ENCODE results near the gene HIVEP3.

The HIVEP3 gene

GRCh38 chr1:41592451-41593125, 326.1 kb downstream of the HIVEP3 start:
- Histone ChIP-seq H3K4me3 (ENCODE audit: low read depth, low read length, poor library complexity, severe bottlenecking) (no peak overlapping the region), H3F3A (ENCODE audit: insufficient read depth, low read length) (no peaks in the 10 kb centered on the region), H3K27ac (ENCODE audit: low read depth, low read length, poor library complexity, severe bottlenecking) (no peak overlapping the region), H2AFZ (ENCODE audit: low read length) (no peak overlapping the region), H3K27me3 (ENCODE audit: insufficient read depth, low read length) (no peaks in the 10 kb centered on the region), H3K9me3 (ENCODE audit: low read length) (no peaks in the 10 kb centered on the region), H3K79me2 (ENCODE audit: insufficient read depth, low read length) (no peaks in the 10 kb centered on the region), H3K9ac (ENCODE audit: low read length) (no peak overlapping the region), H4K20me1 (ENCODE audit: insufficient read depth, low read length) (no peaks in the 10 kb centered on the region), H3K4me2 (ENCODE audit: low read length) (no peak overlapping the region), H3K9me2 (ENCODE audit: low read depth, low read length) (no peaks in the 10 kb centered on the region), H3K36me3 (ENCODE audit: insufficient read depth, low read length) (peaks cover 4% of the 10 kb centered on the region; the same call in 1 of the 2 replicates), H3K4me1 (ENCODE audit: insufficient read depth, low read length, severe bottlenecking) (no peaks in the 10 kb centered on the region)
- no peak for TF ChIP-seq EZH2 (IDR thresholded peaks at IDR 0.05; ENCODE audit: borderline replicate concordance, low read length)

- Histone ChIP-seq H3K9me3 (ENCODE audit: low read length) (no peaks in the 10 kb centered on the region), H3F3A (ENCODE audit: insufficient read depth, low read length) (no peaks in the 10 kb centered on the region), H3K27ac (ENCODE audit: low read depth, low read length, poor library complexity, severe bottlenecking) (no peak overlapping the region), H3K9me2 (ENCODE audit: low read depth, low read length) (no peaks in the 10 kb centered on the region), H3K4me1 (ENCODE audit: insufficient read depth, low read length, severe bottlenecking) (no peaks in the 10 kb centered on the region), H4K20me1 (ENCODE audit: insufficient read depth, low read length) (no peaks in the 10 kb centered on the region), H3K36me3 (ENCODE audit: insufficient read depth, low read length) (peaks cover 4% of the 10 kb centered on the region; the same call in 1 of the 2 replicates), H3K9ac (ENCODE audit: low read length) (no peak overlapping the region), H3K4me3 (ENCODE audit: low read depth, low read length, poor library complexity, severe bottlenecking) (no peak overlapping the region), H3K27me3 (ENCODE audit: insufficient read depth, low read length) (no peaks in the 10 kb centered on the region), H2AFZ (ENCODE audit: low read length) (no peak overlapping the region), H3K79me2 (ENCODE audit: insufficient read depth, low read length) (no peaks in the 10 kb centered on the region), H3K4me2 (ENCODE audit: low read length) (no peak overlapping the region)
- no peak for TF ChIP-seq EZH2 (IDR thresholded peaks at IDR 0.05; ENCODE audit: borderline replicate concordance, low read length)
- TF ChIP-seq, protein P1, sequence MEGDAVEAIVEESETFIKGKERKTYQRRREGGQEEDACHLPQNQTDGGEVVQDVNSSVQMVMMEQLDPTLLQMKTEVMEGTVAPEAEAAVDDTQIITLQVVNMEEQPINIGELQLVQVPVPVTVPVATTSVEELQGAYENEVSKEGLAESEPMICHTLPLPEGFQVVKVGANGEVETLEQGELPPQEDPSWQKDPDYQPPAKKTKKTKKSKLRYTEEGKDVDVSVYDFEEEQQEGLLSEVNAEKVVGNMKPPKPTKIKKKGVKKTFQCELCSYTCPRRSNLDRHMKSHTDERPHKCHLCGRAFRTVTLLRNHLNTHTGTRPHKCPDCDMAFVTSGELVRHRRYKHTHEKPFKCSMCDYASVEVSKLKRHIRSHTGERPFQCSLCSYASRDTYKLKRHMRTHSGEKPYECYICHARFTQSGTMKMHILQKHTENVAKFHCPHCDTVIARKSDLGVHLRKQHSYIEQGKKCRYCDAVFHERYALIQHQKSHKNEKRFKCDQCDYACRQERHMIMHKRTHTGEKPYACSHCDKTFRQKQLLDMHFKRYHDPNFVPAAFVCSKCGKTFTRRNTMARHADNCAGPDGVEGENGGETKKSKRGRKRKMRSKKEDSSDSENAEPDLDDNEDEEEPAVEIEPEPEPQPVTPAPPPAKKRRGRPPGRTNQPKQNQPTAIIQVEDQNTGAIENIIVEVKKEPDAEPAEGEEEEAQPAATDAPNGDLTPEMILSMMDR (IDR thresholded peaks at IDR 0.05; ENCODE audit: low read length): no peak
These were observed 326.8 kb downstream of the HIVEP3 start for GRCh38 chr1:41591891-41592290.

DNA sequence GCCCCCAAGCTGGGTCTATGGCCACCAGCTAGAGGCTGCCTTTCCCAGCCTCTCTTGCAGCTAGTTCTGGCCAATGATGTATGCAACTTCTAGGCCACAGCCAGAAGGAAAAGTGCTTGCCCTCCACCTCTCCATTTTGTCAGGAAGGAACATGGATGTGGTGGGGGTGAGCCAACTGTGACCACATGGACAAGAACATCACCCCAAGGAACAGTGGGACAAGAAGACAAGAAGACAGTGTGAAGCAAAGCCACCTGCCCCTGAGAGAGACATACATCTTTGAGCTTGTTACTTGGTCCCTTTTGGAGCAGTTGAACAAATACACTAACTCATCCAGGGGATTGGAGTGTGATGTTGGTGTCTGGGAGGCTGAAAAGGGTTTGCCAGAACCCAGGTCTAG, 328.4 kb downstream of the HIVEP3 start:
- H3K4me2 ChIP-seq (ENCODE audit: low read length): no peak overlapping the region
- TF ChIP-seq, protein P1 (IDR thresholded peaks at IDR 0.05; ENCODE audit: low read length): no peak
- no peaks in the 10 kb centered on the region for H3K9me3 ChIP-seq (ENCODE audit: low read length)
- no peaks in the 10 kb centered on the region for H3K79me2 ChIP-seq (ENCODE audit: insufficient read depth, low read length)
- no peak overlapping the region for H2AFZ ChIP-seq (ENCODE audit: low read length)
- peaks cover 4% of the 10 kb centered on the region; the same call in 1 of the 2 replicates for H3K36me3 ChIP-seq (ENCODE audit: insufficient read depth, low read length)
- H3K4me1 ChIP-seq (ENCODE audit: insufficient read depth, low read length, severe bottlenecking): no peaks in the 10 kb centered on the region
- H4K20me1 ChIP-seq (ENCODE audit: insufficient read depth, low read length): no peaks in the 10 kb centered on the region
- no peak overlapping the region for H3K4me3 ChIP-seq (ENCODE audit: low read depth, low read length, poor library complexity, severe bottlenecking)
- H3K27ac ChIP-seq (ENCODE audit: low read depth, low read length, poor library complexity, severe bottlenecking): no peak overlapping the region
- no peaks in the 10 kb centered on the region for H3F3A ChIP-seq (ENCODE audit: insufficient read depth, low read length)
- H3K9ac ChIP-seq (ENCODE audit: low read length): no peak overlapping the region
- no peaks in the 10 kb centered on the region for H3K27me3 ChIP-seq (ENCODE audit: insufficient read depth, low read length)
- no peaks in the 10 kb centered on the region for H3K9me2 ChIP-seq (ENCODE audit: low read depth, low read length)

DNA sequence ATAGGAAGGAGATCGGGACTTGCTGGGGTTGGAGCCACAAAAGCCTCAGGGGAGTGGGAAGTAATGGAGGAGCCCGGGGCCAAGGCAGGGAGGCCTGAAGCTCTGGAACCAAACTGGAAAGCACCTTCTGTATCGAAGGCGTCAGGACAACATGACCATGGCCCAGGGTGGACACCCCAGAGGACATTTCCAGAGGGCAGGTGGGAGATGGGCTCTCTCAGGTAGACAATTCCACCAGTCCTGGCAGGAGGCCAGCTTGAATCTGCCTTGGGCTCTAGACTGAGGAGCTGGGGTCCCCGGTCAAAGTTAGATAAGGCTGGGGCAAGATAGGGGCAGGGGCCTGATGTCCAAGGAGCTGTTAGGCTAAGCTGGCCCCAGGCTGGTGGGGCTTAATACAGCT, 329.3 kb downstream of the HIVEP3 start:
- Histone ChIP-seq H3K27ac (ENCODE audit: low read depth, low read length, poor library complexity, severe bottlenecking) (no peak overlapping the region), H3K9ac (ENCODE audit: low read length) (no peak overlapping the region), H3F3A (ENCODE audit: insufficient read depth, low read length) (no peaks in the 10 kb centered on the region), H3K4me1 (ENCODE audit: insufficient read depth, low read length, severe bottlenecking) (no peaks in the 10 kb centered on the region), H4K20me1 (ENCODE audit: insufficient read depth, low read length) (no peaks in the 10 kb centered on the region), H3K9me3 (ENCODE audit: low read length) (no peaks in the 10 kb centered on the region), H3K27me3 (ENCODE audit: insufficient read depth, low read length) (no peaks in the 10 kb centered on the region), H3K4me3 (ENCODE audit: low read depth, low read length, poor library complexity, severe bottlenecking) (no peak overlapping the region), H3K79me2 (ENCODE audit: insufficient read depth, low read length) (no peaks in the 10 kb centered on the region), H2AFZ (ENCODE audit: low read length) (no peak overlapping the region), H3K9me2 (ENCODE audit: low read depth, low read length) (no peaks in the 10 kb centered on the region), H3K36me3 (ENCODE audit: insufficient read depth, low read length) (peaks cover 4% of the 10 kb centered on the region; the same call in 1 of the 2 replicates), H3K4me2 (ENCODE audit: low read length) (no peak overlapping the region)
- TF ChIP-seq, protein P1 (IDR thresholded peaks at IDR 0.05; ENCODE audit: low read length): no peak
- no peak for TF ChIP-seq EZH2 (IDR thresholded peaks at IDR 0.05; ENCODE audit: borderline replicate concordance, low read length)

Measured in OCI-LY1 (cell line).